GM04503 (cell line): ENCODE data around the gene ASPHD1.

Source experiments
- DNase-seq: peaks from one replicate; pipeline ENCODE4 v3.0.0-alpha.2; 2012; ENCODE audit warnings: low read depth

Gene ASPHD1

GRCh38 chr16:29943846-29944799, 43.8 kb downstream of the ASPHD1 start:
- DNase-seq: peak; percentile 99

- DNase-seq: no peak
These were observed 47.6 kb downstream of the ASPHD1 start for GRCh38 chr16:29947897-29948296.

- DNase-seq: no peak
These were observed 50.6 kb downstream of the ASPHD1 start for GRCh38 chr16:29950806-29951461.

- no peak for DNase-seq
These were observed 51.5 kb downstream of the ASPHD1 start for GRCh38 chr16:29951625-29952365.
